Sigmoid colon (tissue), 7 donors: Measurements from ENCODE around the gene ORMDL1. TPM values are rescaled to one million over a fixed set of nuclear protein-coding genes. Genes with fewer than 3 reads are reported as not detected.

Experiments used
- DNase-seq: peaks from one replicate; pipeline ENCODE4 v3.0.0-alpha.2; 2019
- H3K27ac ChIP-seq, 4 donors: fragments of 200-600 bp; sonication (generic); one replicate each; pipeline ENCODE4 v1.5.1; 2016 to 2019; ENCODE audit warnings: mild to moderate bottlenecking in 1 of 4
- H3K27me3 ChIP-seq, 3 donors: fragments of 200-600 bp; sonication (generic); one replicate each; pipeline ENCODE4 v1.5.1; 2019; ENCODE audit warnings: mild to moderate bottlenecking in 1 of 3
- H3K36me3 ChIP-seq, 4 donors: fragments of 200-600 bp; sonication (generic); one replicate each; pipeline ENCODE4 v1.5.1; 2016 to 2019
- H3K4me1 ChIP-seq, 4 donors: fragments of 200-600 bp; sonication (generic); one replicate each; pipeline ENCODE4 v1.5.1; 2017 to 2019
- H3K4me3 ChIP-seq, 4 donors: fragments of 200-600 bp; sonication (generic); one replicate each; pipeline ENCODE4 v1.5.1; 2017 to 2019; ENCODE audit warnings: mild to moderate bottlenecking in 2 of 4, moderate library complexity in 1 of 4
- H3K9me3 ChIP-seq, 4 donors: fragments of 200-600 bp in 3 of 4; sonication (generic) in 3 of 4; one replicate each; pipeline versions ENCODE4 v1.5.1 to v1.6.1; 2013 to 2019
- EP300 ChIP-seq, 4 donors: sonication (generic); formaldehyde crosslinking; IDR thresholded peaks; one replicate each; pipeline ENCODE4 v1.6.1; 2017; ENCODE audit warnings: antibody characterized with exemption in 4 of 4
- POLR2A ChIP-seq, 2 donors: fragments of 450-650 bp; IDR thresholded peaks; one replicate each; pipeline ENCODE4 v1.6.1; 2016; ENCODE audit warnings: antibody characterized with exemption in 2 of 2, mild to moderate bottlenecking in 2 of 2, moderate library complexity in 2 of 2
- POLR2AphosphoS5 ChIP-seq, 4 donors: sonication (generic); formaldehyde crosslinking; IDR thresholded peaks; one replicate each; pipeline ENCODE4 v1.6.1; 2017; ENCODE audit warnings: antibody characterized with exemption in 4 of 4
- WGBS, 2 donors: extraction: QIAGEN DNeasy Blood & Tissue Kit; methylation state at CpG; one replicate each; pipeline ENCODE4 v1.1.7; 2013; 5-methylcytosine and 5-hydroxymethylcytosine counted together
- intact Hi-C: fragments of 100-400 bp; cut with DNase I; formaldehyde crosslinking; loops from one replicate; pipeline ENCODE4 v1.15.1; 2023
- polyA plus RNA-seq, 3 donors: library from polyadenylated mRNA; stranded (reverse); fragments of 200-250 nt; gene quantifications; one replicate each; pipeline ENCODE4 v1.2.3, GENCODE V29; 2013
- total RNA-seq, 4 donors: library from RNA; depleted of rRNA; stranded (reverse); fragments of >200 nt; gene quantifications; one replicate each; pipeline ENCODE4 v1.1.0, GENCODE V29; 2016
- TF ChIP-seq, protein P1 (sequence below), 4 experiments: fragments of 450-650 bp in 3 of 4; fragments of 200-600 bp in 1 of 4; IDR thresholded peaks; one replicate each; pipeline ENCODE4 v1.5.1; 2016 to 2019; ENCODE audit warnings: antibody characterized with exemption in 4 of 4, mild to moderate bottlenecking in 3 of 4, moderate library complexity in 2 of 4
- donor health status: healthy with polysubstance abuse.
- donor health status: Bipolar disorder and iron deficiency.
- donor health status: healthy.

The ORMDL1 gene
- total and polyA plus RNA-seq, 7 donors = 18.7 to 83.9 (median 56.3) TPM

DNA sequence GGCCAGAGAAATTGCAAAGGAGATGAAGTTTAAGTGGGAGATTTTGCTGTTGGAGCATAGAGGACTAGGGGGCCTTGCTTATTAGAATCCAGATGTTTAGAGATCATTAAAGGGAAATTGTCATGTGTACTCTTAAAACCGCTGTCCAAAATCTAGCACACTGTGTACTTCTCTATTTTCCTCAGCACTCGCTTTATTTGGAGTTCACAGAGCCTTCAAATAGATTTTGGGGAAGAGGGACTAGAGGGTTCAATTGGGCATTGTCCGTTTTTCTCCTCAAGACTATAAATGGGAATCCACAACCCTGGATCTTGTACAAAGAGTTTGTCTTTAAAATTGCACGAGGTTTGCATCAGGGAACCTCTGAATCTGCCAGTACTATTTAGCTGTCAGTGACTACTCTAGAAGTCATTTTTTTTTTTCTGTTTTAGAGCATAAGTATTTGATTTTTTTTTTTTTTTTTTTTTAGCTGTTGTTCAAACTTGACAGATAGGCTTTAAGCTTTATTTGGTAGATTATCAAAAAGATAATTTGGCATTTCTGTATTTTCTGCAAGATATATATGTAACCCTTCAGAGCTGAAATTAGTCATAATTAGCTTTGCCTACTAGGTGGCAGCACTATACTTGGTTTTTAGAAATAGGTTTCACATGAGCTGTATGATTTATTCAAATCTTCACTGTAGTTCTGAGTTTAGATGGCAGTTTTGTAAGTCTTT lies 14.3 kb upstream of the ORMDL1 start:
- H3K27ac ChIP-seq = peak overlapping the region in 3 of 4 donors; percentile 5 to 36 (median 10)
- peaks cover 0 to 16% (median 4%) of the 10 kb centered on the region in 4 donors for H3K4me1 ChIP-seq
- peaks cover 0 to 41% (median 7%) of the 10 kb centered on the region in 4 donors for H3K36me3 ChIP-seq
- H3K9me3 ChIP-seq = no peaks in the 10 kb centered on the region
- 73% methylated on average over 4 of the region's 4 CpGs for WGBS, 2 donors
- intact Hi-C loops = loop anchor here (2.0 kb wide), 1 partner anchor 272 kb away; no protein-coding TSS in a partner anchor
- H3K27me3 ChIP-seq = no peaks in the 10 kb centered on the region
- TF ChIP-seq POLR2AphosphoS5 (IDR thresholded peaks at IDR 0.05) = no peak
- TF ChIP-seq EP300 (IDR thresholded peaks at IDR 0.05) = no peak
- TF ChIP-seq, protein P1, sequence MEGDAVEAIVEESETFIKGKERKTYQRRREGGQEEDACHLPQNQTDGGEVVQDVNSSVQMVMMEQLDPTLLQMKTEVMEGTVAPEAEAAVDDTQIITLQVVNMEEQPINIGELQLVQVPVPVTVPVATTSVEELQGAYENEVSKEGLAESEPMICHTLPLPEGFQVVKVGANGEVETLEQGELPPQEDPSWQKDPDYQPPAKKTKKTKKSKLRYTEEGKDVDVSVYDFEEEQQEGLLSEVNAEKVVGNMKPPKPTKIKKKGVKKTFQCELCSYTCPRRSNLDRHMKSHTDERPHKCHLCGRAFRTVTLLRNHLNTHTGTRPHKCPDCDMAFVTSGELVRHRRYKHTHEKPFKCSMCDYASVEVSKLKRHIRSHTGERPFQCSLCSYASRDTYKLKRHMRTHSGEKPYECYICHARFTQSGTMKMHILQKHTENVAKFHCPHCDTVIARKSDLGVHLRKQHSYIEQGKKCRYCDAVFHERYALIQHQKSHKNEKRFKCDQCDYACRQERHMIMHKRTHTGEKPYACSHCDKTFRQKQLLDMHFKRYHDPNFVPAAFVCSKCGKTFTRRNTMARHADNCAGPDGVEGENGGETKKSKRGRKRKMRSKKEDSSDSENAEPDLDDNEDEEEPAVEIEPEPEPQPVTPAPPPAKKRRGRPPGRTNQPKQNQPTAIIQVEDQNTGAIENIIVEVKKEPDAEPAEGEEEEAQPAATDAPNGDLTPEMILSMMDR (IDR thresholded peaks at IDR 0.05) = peak in 1 of 4 experiments; percentile 31
- no peak for TF ChIP-seq POLR2A (IDR thresholded peaks at IDR 0.05)
- DNase-seq = no peak
- H3K4me3 ChIP-seq = no peak overlapping the region

DNA sequence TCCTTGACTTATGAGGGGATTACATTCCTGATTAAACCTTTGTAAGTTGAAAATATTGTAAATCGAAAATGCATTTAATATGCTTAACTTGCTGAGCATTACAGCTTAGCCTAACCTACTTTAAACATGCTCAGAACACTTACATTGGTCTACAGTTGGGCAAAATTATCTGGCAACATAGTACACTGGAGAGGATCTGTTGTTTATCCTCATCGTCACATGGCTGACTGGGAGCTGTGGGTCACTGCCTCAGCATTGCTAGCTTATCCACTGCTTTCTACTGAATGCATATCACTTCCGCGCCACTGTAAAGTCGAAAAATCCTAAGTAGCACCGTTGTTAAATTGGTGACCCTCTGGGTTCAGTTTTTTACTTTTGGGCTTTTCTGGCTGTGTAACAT lies 13.8 kb upstream of the ORMDL1 start:
- TF ChIP-seq POLR2A (IDR thresholded peaks at IDR 0.05) = no peak
- TF ChIP-seq POLR2AphosphoS5 (IDR thresholded peaks at IDR 0.05) = no peak
- TF ChIP-seq EP300 (IDR thresholded peaks at IDR 0.05) = no peak
- TF ChIP-seq, protein P1 (IDR thresholded peaks at IDR 0.05) = no peak
- Histone ChIP-seq H3K4me1 (peaks cover 0 to 16% (median 4%) of the 10 kb centered on the region in 4 donors), H3K36me3 (peaks cover 0 to 47% (median 7%) of the 10 kb centered on the region in 4 donors), H3K4me3 (no peak overlapping the region), H3K27me3 (no peaks in the 10 kb centered on the region), H3K9me3 (no peaks in the 10 kb centered on the region), H3K27ac (peak overlapping the region in 3 of 4 donors; percentile 3 to 36 (median 5))
- DNase-seq = no peak
- intact Hi-C loops = loop anchor here (2.0 kb wide), 1 partner anchor 273 kb away; no protein-coding TSS in a partner anchor
- 95 to 96% methylated on average over 6 of the region's 6 CpGs for WGBS, 2 donors

DNA sequence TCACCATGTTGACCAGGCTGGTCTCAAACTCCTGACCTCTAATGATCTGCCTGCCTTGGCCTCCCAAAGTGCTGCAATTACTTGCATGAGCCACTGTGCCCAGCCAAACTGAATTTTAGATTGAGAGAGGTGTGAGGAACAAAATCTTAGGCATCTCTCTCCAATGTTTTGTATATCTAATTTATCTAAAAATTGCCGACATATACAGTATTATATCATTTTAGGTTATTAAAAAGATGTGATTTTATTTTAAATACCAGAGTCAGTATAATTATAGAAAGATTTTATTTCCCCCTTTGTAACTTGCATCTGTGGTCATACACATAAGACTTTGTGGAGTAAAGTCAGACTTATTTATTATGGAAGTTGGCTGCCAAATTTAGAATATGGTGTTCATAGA lies 10.2 kb upstream of the ORMDL1 start:
- peaks cover 0 to 16% (median 4%) of the 10 kb centered on the region in 4 donors for H3K4me1 ChIP-seq
- no peak overlapping the region for H3K4me3 ChIP-seq
- TF ChIP-seq POLR2AphosphoS5 (IDR thresholded peaks at IDR 0.05) = no peak
- H3K27ac ChIP-seq = no peak overlapping the region
- H3K9me3 ChIP-seq = no peaks in the 10 kb centered on the region
- H3K27me3 ChIP-seq = no peaks in the 10 kb centered on the region
- peaks cover 0 to 55% (median 7%) of the 10 kb centered on the region in 4 donors for H3K36me3 ChIP-seq
- 99 to 100% methylated on average over 1 of the region's 1 CpG for WGBS, 2 donors
- intact Hi-C loops = no loop called here
- no peak for DNase-seq

- no peak overlapping the region for H3K4me3 ChIP-seq
- no peak for DNase-seq
- peaks cover 0 to 50% (median 7%) of the 10 kb centered on the region in 4 donors for H3K36me3 ChIP-seq
- no peaks in the 10 kb centered on the region for H3K9me3 ChIP-seq
- no peak overlapping the region for H3K27ac ChIP-seq
- H3K4me1 ChIP-seq = no peaks in the 10 kb centered on the region
- H3K27me3 ChIP-seq = no peaks in the 10 kb centered on the region
- TF ChIP-seq EP300 (IDR thresholded peaks at IDR 0.05) (no peak), POLR2AphosphoS5 (IDR thresholded peaks at IDR 0.05) (no peak), POLR2A (IDR thresholded peaks at IDR 0.05) (no peak)
- TF ChIP-seq, protein P1 (IDR thresholded peaks at IDR 0.05) = no peak
- WGBS, 2 donors = 88 to 91% methylated on average over 12 of the region's 12 CpGs
- intact Hi-C loops = no loop called here
Measured at GRCh38 chr2:189791338-189792042, 7.4 kb upstream of the ORMDL1 start.

GRCh38 chr2:189783451-189783926 lies 650 bp downstream of the ORMDL1 start:
- no peak for DNase-seq
- WGBS, 2 donors = 0 to 1% methylated on average over 17 of the region's 17 CpGs
- Histone ChIP-seq H3K4me1 (peaks cover 0 to 35% (median 32%) of the 10 kb centered on the region in 4 donors), H3K9me3 (no peaks in the 10 kb centered on the region), H3K27ac (peak overlapping the region; percentile 88 to 98 (median 94)), H3K27me3 (no peaks in the 10 kb centered on the region), H3K36me3 (peaks cover 0 to 34% (median 6%) of the 10 kb centered on the region in 4 donors), H3K4me3 (peak overlapping the region; percentile 64 to 85 (median 75))
- TF ChIP-seq EP300 (IDR thresholded peaks at IDR 0.05) (no peak), POLR2A (IDR thresholded peaks at IDR 0.05) (no peak), POLR2AphosphoS5 (IDR thresholded peaks at IDR 0.05) (no peak)
- TF ChIP-seq, protein P1 (IDR thresholded peaks at IDR 0.05) = no peak
- intact Hi-C loops = loop anchor here (5.0 to 10.0 kb wide), 2 partner anchors 121 to 871 kb away; partner anchors contain the start of gene ASNSD1
